ENCODE measurements around the gene XPO5. TPM values are rescaled to one million over a fixed set of nuclear protein-coding genes. Genes with fewer than 3 reads are reported as not detected.
A peak's percentile ranks its signal among the peaks of the same experiment; 100 is the strongest.

Gene XPO5
- total and polyA plus RNA-seq, 9 of the 15 experiments (the other 6 are each of a cell fraction or from before 2014, with no cell fraction given), result 36.0 to 170 (median 99.1) TPM

GRCh38 chr6:43616725-43617472 is 41.1 kb upstream of the XPO5 start (continued):
- TF ChIP-seq ZNF707 (CRISPR knock-in tag; conservative IDR thresholded peaks at IDR 0.05) (0 out of 2 replicates have a peak, but pooled peaks have one; percentile 36), ZNF217 (CRISPR knock-in tag; IDR thresholded peaks at IDR 0.05) (no peak), POLR2G (IDR thresholded peaks at IDR 0.05; ENCODE audit: low read depth, low read length) (0 out of 2 replicates have a peak, but pooled peaks have one; percentile 14), USF2 (CRISPR knock-in tag; IDR thresholded peaks at IDR 0.05) (peak; percentile 19; the same call in 1 of the 2 replicates), ELF2 (CRISPR knock-in tag; IDR thresholded peaks at IDR 0.05) (no peak), ZNF277 (CRISPR knock-in tag; IDR thresholded peaks at IDR 0.05; ENCODE audit: borderline replicate concordance) (no peak), HOMEZ (CRISPR knock-in tag; IDR thresholded peaks at IDR 0.05) (no peak), BCL6 (CRISPR knock-in tag; IDR thresholded peaks at IDR 0.05) (no peak), DNMT1 (IDR thresholded peaks at IDR 0.05) (no peak), SMARCC2 (IDR thresholded peaks at IDR 0.05; ENCODE audit: low read depth) (no peak), CBFA2T3 (IDR thresholded peaks at IDR 0.05) (peak; percentile 71), MNT (conservative IDR thresholded peaks at IDR 0.05) (no peak), ZNF398 (CRISPR knock-in tag; IDR thresholded peaks at IDR 0.05) (no peak), CXXC5 (CRISPR knock-in tag; IDR thresholded peaks at IDR 0.05) (no peak), MTA2 (IDR thresholded peaks at IDR 0.05; ENCODE audit: low read depth) (no peak), FOSL1 (tag; conservative IDR thresholded peaks at IDR 0.05) (0 out of 2 replicates have a peak, but pooled peaks have one; percentile 29), ZBTB8A (IDR thresholded peaks at IDR 0.05; ENCODE audit: partially characterized antibody) (no peak), BRCA1 (IDR thresholded peaks at IDR 0.05) (no peak), BRCA1 (CRISPR knock-in tag; IDR thresholded peaks at IDR 0.05) (no peak), ZNF24 (IDR thresholded peaks at IDR 0.05) (no peak), PHF21A (IDR thresholded peaks at IDR 0.05; ENCODE audit: borderline replicate concordance, low read depth) (no peak), NRF1 (conservative IDR thresholded peaks at IDR 0.05 in 1 of 2, IDR thresholded peaks at IDR 0.05 in 1 of 2) (no peak; a peak in 1 of 4 replicates), NCOR1 (IDR thresholded peaks at IDR 0.05) (0 out of 2 replicates have a peak, but pooled peaks have one; percentile 19)
